Measurements from ENCODE around the gene RNF113B.

The RNF113B gene

DNA sequence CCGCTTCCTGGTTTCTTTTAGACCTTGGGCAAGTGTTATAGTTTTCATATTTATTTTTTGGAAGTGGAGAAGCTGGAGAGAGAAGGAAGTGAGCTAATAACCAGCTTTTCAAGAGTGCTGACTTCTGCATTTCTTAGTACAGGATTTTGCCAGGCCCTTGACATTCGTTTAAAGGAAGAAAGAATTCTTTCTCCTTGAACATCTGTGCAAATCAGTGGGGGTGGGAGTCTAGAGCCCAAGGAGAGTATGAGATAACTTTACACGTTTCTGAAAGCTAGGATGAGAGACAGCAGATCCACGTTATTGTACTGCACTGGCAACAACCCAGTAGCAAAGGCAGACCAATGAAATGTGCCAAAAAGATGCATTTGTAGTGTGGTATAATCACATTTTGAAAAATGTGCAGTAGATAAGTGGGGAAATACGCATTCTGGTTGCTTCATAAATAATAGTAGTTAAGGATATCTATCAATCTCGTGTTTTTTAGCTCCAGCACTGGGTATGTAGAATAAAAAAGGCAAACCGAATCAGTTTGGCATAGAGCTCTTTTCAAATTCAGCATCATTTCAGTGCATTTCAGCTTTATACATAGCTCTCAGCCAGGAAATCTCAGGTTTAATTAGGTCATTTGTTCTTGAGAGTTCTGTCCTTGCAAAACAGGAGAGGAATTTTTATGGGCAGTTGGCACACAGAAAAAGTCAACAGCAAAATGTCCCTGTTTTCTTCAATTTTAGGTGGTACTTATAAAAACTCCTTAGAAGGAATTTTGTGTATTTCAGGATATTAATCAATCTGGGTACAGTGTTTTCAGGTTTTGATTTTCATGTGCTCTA is 4.3 kb downstream of the RNF113B start:
- Histone ChIP-seq H3K36me3 (ENCODE audit: insufficient read depth, low read length) (no peaks in the 10 kb centered on the region), H3K4me3 (ENCODE audit: low read length) (peak overlapping the region; percentile 35), H3K9ac (ENCODE audit: low read depth, low read length) (peak overlapping the region; percentile 73), H3K4me1 (ENCODE audit: control insufficient read depth, insufficient read depth, low read length) (peaks cover 42% of the 10 kb centered on the region), H3K4me2 (ENCODE audit: low read length) (peak overlapping the region; percentile 72), H3K9me3 (replicated peaks; ENCODE audit: low read length) (no peaks in the 10 kb centered on the region), H3K27me3 (ENCODE audit: control insufficient read depth, insufficient read depth, low read length) (no peaks in the 10 kb centered on the region)

DNA sequence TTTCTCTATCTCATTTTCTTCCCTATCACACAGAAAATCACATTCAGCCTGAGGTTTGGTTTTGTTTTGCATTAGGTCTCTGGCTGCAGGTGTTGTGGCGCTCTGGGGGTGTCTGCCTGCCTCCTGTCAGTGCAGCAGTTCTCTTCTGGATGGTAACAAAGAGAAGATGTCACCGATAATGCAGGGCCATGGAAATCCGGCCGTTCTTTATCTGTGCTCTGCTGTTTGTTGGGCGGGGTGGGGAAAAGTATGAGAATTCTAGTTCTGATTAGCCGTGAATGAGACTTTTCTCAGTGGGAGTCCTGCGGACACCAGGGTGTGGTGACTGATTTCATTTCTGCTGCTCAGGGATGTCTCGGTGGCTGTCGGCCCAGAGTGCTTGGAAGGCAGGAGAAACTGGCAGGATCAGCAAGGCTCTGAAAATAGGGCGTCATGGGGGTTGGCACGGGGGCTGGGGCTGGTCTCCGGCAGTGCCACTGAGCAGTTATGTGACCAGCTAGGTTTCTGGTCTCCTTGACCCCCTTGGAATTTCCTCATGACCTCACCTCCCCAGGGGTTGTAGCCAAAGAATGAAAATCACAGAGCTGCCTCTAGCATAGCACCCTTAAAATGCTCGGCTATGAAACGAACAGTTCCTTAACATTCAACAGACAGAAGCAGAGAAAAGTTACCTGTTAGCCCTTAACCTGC is 5.0 kb downstream of the RNF113B start:
- H3K4me3 ChIP-seq (ENCODE audit: low read length), result peak overlapping the region; percentile 35
- peak overlapping the region; percentile 73 for H3K9ac ChIP-seq (ENCODE audit: low read depth, low read length)
- no peaks in the 10 kb centered on the region for H3K36me3 ChIP-seq (ENCODE audit: insufficient read depth, low read length)
- H3K9me3 ChIP-seq (replicated peaks; ENCODE audit: low read length), result no peaks in the 10 kb centered on the region
- H3K4me2 ChIP-seq (ENCODE audit: low read length), result peak overlapping the region; percentile 72
- H3K4me1 ChIP-seq (ENCODE audit: control insufficient read depth, insufficient read depth, low read length), result peaks cover 42% of the 10 kb centered on the region
- no peaks in the 10 kb centered on the region for H3K27me3 ChIP-seq (ENCODE audit: control insufficient read depth, insufficient read depth, low read length)

DNA sequence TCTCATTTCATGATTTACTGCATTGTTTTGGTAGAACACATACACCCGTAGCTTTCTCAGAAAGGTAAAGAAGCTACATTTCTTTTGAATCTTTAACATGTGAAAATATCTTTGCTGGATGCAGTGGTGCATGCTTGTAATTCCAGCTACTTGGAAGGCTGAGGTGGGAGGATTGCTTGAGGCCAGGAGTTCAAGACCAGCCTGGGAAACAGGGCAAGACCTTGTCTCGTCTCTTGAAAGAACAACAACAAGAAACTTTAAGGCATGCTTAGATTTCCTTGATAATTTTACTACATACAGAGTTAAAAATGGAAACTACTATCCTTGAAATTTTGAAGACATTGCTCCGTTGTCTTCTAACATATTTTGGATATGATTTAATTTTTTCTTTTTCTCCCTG is 7.7 kb downstream of the RNF113B start:
- Histone ChIP-seq H3K9me3 (replicated peaks; ENCODE audit: low read length) (no peaks in the 10 kb centered on the region), H3K9ac (ENCODE audit: low read depth, low read length) (no peak overlapping the region), H3K4me1 (ENCODE audit: control insufficient read depth, insufficient read depth, low read length) (peaks cover 32% of the 10 kb centered on the region), H3K36me3 (ENCODE audit: insufficient read depth, low read length) (no peaks in the 10 kb centered on the region), H3K4me2 (ENCODE audit: low read length) (no peak overlapping the region), H3K27me3 (ENCODE audit: control insufficient read depth, insufficient read depth, low read length) (no peaks in the 10 kb centered on the region), H3K4me3 (ENCODE audit: low read length) (no peak overlapping the region)

DNA sequence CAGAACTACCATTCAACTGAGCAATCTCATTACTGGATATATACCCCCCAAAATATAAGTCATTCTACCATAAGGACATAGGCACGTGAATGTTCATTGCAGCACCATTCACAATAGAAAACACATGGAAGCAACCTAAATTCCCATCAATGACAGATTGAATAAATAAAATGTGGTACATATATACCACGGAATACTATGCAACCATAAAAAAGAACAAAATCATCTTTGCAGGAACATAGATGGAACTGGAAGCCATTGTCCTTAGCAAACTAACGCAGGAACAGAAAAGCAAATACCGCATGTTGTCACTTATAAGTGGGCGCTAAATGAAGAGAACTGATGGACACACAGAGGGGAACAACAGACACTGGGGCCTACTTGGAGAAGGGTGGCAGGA is 14.1 kb downstream of the RNF113B start:
- peaks cover 6% of the 10 kb centered on the region for H3K36me3 ChIP-seq (ENCODE audit: insufficient read depth, low read length)
- peaks cover 5% of the 10 kb centered on the region for H3K4me1 ChIP-seq (ENCODE audit: control insufficient read depth, insufficient read depth, low read length)
- no peak overlapping the region for H3K4me2 ChIP-seq (ENCODE audit: low read length)
- H3K9ac ChIP-seq (ENCODE audit: low read depth, low read length), result no peak overlapping the region
- no peak overlapping the region for H3K4me3 ChIP-seq (ENCODE audit: low read length)
- H3K27me3 ChIP-seq (ENCODE audit: control insufficient read depth, insufficient read depth, low read length), result no peaks in the 10 kb centered on the region
- H3K9me3 ChIP-seq (replicated peaks; ENCODE audit: low read length), result no peaks in the 10 kb centered on the region

DNA sequence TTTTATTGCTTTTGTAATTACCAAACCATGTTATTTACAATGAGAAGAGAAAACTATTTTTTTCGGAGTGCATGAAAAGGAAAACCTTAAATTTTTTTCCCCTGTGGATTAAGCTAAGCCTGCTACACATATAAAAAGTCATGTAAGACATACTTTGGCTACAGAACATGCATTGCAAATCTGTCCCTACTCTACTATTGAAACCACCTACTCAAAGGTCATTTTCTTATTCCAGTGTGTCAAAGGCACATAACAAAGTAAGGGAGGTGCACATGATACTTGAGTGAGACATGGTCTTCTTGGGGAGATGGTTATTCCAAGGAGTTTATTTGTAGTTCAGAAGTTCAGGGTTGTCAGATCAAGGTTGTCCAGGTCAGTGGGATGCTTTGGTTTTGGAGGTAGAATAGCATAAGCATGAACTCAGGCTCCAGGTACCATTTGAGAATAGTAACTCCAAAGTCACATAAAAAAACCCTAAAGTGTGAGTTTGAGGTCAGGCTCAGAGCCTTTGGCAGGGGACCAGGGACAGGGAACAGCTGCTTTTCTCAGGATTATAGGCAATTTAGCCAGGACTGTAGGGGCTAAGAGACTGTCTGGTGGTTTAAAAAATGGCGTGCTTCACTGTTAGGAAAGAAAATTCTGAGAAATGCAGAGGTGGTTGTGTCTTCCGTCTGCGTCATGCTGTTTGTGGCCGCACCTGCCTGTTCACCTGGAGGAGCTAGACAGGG is 18.7 kb downstream of the RNF113B start:
- no peaks in the 10 kb centered on the region for H3K9me3 ChIP-seq (replicated peaks; ENCODE audit: low read length)
- no peak overlapping the region for H3K4me3 ChIP-seq (ENCODE audit: low read length)
- no peak overlapping the region for H3K9ac ChIP-seq (ENCODE audit: low read depth, low read length)
- H3K36me3 ChIP-seq (ENCODE audit: insufficient read depth, low read length), result peaks cover 6% of the 10 kb centered on the region
- no peaks in the 10 kb centered on the region for H3K27me3 ChIP-seq (ENCODE audit: control insufficient read depth, insufficient read depth, low read length)
- H3K4me2 ChIP-seq (ENCODE audit: low read length), result no peak overlapping the region
- peaks cover 10% of the 10 kb centered on the region for H3K4me1 ChIP-seq (ENCODE audit: control insufficient read depth, insufficient read depth, low read length)

DNA sequence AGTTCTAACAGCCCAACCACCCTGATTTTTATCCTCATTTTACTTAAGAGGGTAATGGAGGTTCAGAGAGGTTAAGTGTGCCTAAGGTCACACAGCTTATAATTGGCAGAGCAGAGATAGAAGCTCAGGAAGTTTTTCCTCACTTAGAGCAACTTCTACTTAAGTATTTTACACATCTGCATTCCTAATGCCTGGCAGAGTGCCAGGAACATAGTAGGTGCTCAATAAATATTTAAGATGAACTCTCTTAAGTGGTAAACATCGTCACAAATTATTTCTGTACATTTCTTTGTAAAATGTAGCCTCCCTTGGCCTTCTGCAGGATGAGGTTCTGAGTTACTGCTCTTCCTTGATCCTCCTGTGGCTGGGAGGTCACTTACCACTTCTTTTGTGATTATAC is 19.5 kb downstream of the RNF113B start:
- Histone ChIP-seq H3K9me3 (replicated peaks; ENCODE audit: low read length) (no peaks in the 10 kb centered on the region), H3K4me1 (ENCODE audit: control insufficient read depth, insufficient read depth, low read length) (peaks cover 10% of the 10 kb centered on the region), H3K4me3 (ENCODE audit: low read length) (no peak overlapping the region), H3K4me2 (ENCODE audit: low read length) (no peak overlapping the region), H3K27me3 (ENCODE audit: control insufficient read depth, insufficient read depth, low read length) (no peaks in the 10 kb centered on the region), H3K9ac (ENCODE audit: low read depth, low read length) (no peak overlapping the region), H3K36me3 (ENCODE audit: insufficient read depth, low read length) (peaks cover 6% of the 10 kb centered on the region)

DNA sequence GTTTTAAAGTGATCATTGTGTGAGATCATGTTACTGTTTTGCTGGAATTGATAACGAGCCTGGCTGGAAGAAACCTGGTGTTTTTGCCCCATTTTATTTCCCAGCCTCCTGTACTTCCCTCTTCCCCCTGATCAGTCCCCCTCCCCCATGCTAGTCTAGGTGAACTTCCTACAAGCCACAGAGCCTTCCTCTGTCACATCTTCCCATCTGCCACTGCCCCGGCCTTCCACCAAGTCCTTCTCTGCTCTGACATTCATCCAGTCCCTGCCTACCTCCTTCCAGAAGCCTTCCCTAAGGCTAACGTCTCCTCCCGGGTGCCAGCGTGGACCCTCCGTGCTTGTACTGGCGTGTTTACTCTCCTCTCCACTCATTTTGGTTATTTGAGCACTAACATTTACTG is 19.9 kb downstream of the RNF113B start:
- Histone ChIP-seq H3K9me3 (replicated peaks; ENCODE audit: low read length) (no peaks in the 10 kb centered on the region), H3K9ac (ENCODE audit: low read depth, low read length) (no peak overlapping the region), H3K27me3 (ENCODE audit: control insufficient read depth, insufficient read depth, low read length) (no peaks in the 10 kb centered on the region), H3K4me1 (ENCODE audit: control insufficient read depth, insufficient read depth, low read length) (peaks cover 10% of the 10 kb centered on the region), H3K4me3 (ENCODE audit: low read length) (no peak overlapping the region), H3K36me3 (ENCODE audit: insufficient read depth, low read length) (peaks cover 6% of the 10 kb centered on the region), H3K4me2 (ENCODE audit: low read length) (no peak overlapping the region)

DNA sequence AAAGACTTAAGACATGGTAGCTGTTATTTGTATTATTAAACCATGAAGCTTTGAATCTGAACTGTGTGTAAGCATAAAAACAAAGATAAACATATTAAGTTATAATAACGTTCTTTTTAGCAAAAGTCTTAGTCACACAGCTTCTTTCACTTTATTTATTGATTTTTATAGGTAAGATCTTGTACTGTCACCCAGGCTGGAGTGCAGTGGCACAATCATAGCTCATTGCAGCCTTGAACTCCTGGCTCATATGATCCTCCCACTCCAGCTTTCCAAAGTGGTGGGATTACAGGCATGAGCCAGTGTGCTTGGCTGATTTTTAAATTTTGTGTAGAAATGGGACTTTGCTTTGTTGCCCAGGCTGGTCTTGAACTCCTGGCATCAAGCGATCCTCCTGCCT is 20.8 kb downstream of the RNF113B start:
- H3K4me1 ChIP-seq (ENCODE audit: control insufficient read depth, insufficient read depth, low read length), result peaks cover 10% of the 10 kb centered on the region
- H3K27me3 ChIP-seq (ENCODE audit: control insufficient read depth, insufficient read depth, low read length), result no peaks in the 10 kb centered on the region
- peaks cover 6% of the 10 kb centered on the region for H3K36me3 ChIP-seq (ENCODE audit: insufficient read depth, low read length)
- H3K9me3 ChIP-seq (replicated peaks; ENCODE audit: low read length), result no peaks in the 10 kb centered on the region
- no peak overlapping the region for H3K9ac ChIP-seq (ENCODE audit: low read depth, low read length)
- no peak overlapping the region for H3K4me3 ChIP-seq (ENCODE audit: low read length)
- no peak overlapping the region for H3K4me2 ChIP-seq (ENCODE audit: low read length)

DNA sequence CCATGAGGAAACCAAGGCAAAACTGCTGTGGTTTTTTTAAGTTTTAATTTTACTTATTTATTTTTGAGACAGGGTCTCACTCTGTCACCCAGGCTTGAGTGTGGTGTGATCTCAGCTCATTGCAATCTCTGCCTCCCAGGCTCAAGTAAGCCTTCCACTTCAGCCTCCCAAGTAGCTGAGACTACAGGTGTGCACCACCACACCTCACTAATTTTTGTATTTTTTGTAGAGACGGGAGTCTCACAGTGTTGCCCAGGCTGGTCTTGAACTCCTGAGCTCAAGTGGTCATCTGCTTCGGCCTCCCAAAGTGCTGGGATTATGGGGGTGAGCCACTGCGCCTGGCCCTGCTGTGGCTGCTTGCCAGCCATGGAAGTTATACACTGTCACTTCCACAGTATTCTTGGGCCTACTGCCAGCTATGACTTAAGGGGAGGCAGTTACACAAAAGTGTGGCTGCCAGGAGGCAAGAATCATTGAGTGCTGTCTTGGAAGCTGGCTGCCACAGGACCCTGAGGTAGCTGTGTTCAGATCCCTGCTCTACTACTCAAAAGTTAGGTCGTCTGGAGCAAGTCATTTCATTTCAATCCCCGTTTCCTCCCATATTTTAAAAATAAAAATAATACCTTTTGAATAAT is 21.5 kb downstream of the RNF113B start:
- no peak overlapping the region for H3K4me2 ChIP-seq (ENCODE audit: low read length)
- H3K36me3 ChIP-seq (ENCODE audit: insufficient read depth, low read length), result peaks cover 6% of the 10 kb centered on the region
- H3K9me3 ChIP-seq (replicated peaks; ENCODE audit: low read length), result no peaks in the 10 kb centered on the region
- no peak overlapping the region for H3K9ac ChIP-seq (ENCODE audit: low read depth, low read length)
- H3K27me3 ChIP-seq (ENCODE audit: control insufficient read depth, insufficient read depth, low read length), result no peaks in the 10 kb centered on the region
- no peak overlapping the region for H3K4me3 ChIP-seq (ENCODE audit: low read length)
- H3K4me1 ChIP-seq (ENCODE audit: control insufficient read depth, insufficient read depth, low read length), result peaks cover 10% of the 10 kb centered on the region

DNA sequence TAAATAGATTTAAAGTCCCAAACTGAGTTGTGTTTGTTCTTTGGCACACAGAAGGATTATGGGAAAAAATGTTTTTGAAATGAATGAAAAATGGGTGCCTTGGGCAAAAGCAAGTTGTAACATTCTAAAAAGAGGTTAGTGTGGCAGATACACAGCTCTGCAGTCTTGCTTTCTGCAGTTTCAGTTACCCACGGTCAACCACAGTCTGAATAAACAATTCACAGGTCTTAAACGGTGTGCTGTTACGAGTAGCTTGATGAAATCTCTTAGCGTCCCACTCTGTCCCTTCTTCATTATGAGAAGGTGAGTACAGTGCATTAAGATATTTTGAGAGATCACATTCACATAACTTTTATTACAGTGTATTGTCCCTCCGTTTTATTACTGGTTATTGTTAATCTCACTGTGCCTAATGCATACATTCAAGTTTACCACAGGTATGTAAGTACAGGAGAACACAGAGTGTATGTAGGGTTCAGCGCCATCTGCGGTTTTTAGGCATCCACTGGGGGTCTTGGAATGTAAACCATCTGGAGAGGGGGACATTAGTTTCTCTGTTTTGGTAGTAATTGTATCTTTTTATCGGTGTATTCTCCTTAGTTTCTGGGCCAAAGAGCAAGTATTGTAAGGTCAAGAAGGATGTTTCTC is 26.1 kb downstream of the RNF113B start:
- Histone ChIP-seq H3K4me3 (ENCODE audit: low read length) (no peak overlapping the region), H3K4me1 (ENCODE audit: control insufficient read depth, insufficient read depth, low read length) (peaks cover 15% of the 10 kb centered on the region), H3K4me2 (ENCODE audit: low read length) (no peak overlapping the region), H3K36me3 (ENCODE audit: insufficient read depth, low read length) (no peaks in the 10 kb centered on the region), H3K9ac (ENCODE audit: low read depth, low read length) (no peak overlapping the region), H3K9me3 (replicated peaks; ENCODE audit: low read length) (no peaks in the 10 kb centered on the region), H3K27me3 (ENCODE audit: control insufficient read depth, insufficient read depth, low read length) (no peaks in the 10 kb centered on the region)

DNA sequence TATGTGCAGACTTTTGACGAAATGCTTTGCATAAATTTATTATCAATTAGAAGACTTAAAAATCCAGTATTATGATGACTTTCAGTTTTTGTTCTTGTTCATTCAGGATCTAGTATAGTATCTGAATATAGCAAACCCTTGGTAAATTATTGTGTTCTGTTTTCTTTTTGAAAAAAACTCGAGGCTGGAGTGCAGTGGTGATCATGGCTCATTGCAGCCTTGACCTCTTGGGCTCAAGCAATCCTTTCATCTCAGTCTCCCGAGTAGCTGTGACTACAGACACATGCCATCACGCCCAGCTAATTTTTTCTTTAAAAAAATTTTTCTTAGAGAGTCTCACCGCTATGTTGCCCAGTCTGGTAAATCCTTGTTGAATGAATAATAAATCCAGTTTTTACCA is 29.5 kb downstream of the RNF113B start:
- Histone ChIP-seq H3K4me3 (ENCODE audit: low read length) (no peak overlapping the region), H3K27me3 (ENCODE audit: control insufficient read depth, insufficient read depth, low read length) (no peaks in the 10 kb centered on the region), H3K9me3 (replicated peaks; ENCODE audit: low read length) (no peaks in the 10 kb centered on the region), H3K4me2 (ENCODE audit: low read length) (no peak overlapping the region), H3K4me1 (ENCODE audit: control insufficient read depth, insufficient read depth, low read length) (peaks cover 26% of the 10 kb centered on the region), H3K36me3 (ENCODE audit: insufficient read depth, low read length) (no peaks in the 10 kb centered on the region), H3K9ac (ENCODE audit: low read depth, low read length) (no peak overlapping the region)

Measured in skeletal muscle satellite cell (primary cell).